K562 (cell line): ENCODE results near the gene RARG. TPM values are rescaled to one million over a fixed set of nuclear protein-coding genes. Genes with fewer than 3 reads are reported as not detected.
A peak's percentile ranks its signal among the peaks of the same experiment; 100 is the strongest.

ENCODE experiments used
- ATAC-seq: fragments of 200-7000 bp; cut with Tn5 transposase; 3 replicates; pipeline ENCODE4 v1.9.1; 2020; ENCODE audit warnings: moderate library complexity
- BruUV-seq: library from RNA; stranded (reverse); fragments of 400-500 nt; replicated peaks from 2 replicates; lab custom pipeline; 2021; lab: Mats Ljungman, UMichigan
- CTCF ChIA-PET: fragments of 300-600 bp; formaldehyde crosslinking; extraction: SDS; loops from one replicate; lab custom pipeline; 2021; ENCODE audit warnings: low intra/inter-chr PET ratio; lab: Yijun Ruan, JAX
- POLR2A ChIA-PET: fragments of 300-600, 350-650 bp; sonication (Branson Sonifier 250); formaldehyde crosslinking; extraction: SDS; loops from one replicate; lab custom pipeline; 2021; ENCODE audit warnings: antibody characterized with exemption, inconsistent platforms; lab: Yijun Ruan, JAX
- DNase-seq, 4 experiments: peaks; one replicate each; pipeline versions ENCODE4 v3.0.0 to v3.0.0-alpha.2; 2011 to 2018; ENCODE audit warnings: low spot score in 3 of 4, mixed read lengths in 3 of 4; ENCODE audit errors: extremely low read depth in 1 of 4
- FAIRE-seq: peaks from 2 replicates; lab custom pipeline; 2011; peaks lifted over from hg19 to GRCh38; lab: Jason Lieb, UNC
- H2AFZ ChIP-seq: 2 replicates; pipeline ENCODE4 v1.6.0; 2011; ENCODE audit warnings: low read depth, low read length, control low read depth, inconsistent platforms
- H3K27ac ChIP-seq: fragments of 200-600 bp; 3 replicates; pipeline ENCODE4 v1.8.0; 2011; ENCODE audit warnings: low read depth, mild to moderate bottlenecking, control low read depth, inconsistent platforms, low read length, moderate library complexity, mixed read lengths; ENCODE audit errors: extremely low read depth
- H3K27me3 ChIP-seq, 2 experiments: fragments of 300-600 bp in 1 of 2; 2 replicates in 1 of 2; 3 replicates in 1 of 2; pipeline versions ENCODE4 v1.6.0 to v1.8.0; 2011; ENCODE audit warnings: inconsistent platforms in 2 of 2, low read length in 2 of 2, mild to moderate bottlenecking in 1 of 2, mixed read lengths in 1 of 2, moderate library complexity in 1 of 2; ENCODE audit not compliant: control insufficient read depth in 2 of 2, insufficient read depth in 2 of 2
- H3K36me3 ChIP-seq: fragments of 300-600 bp; 3 replicates; pipeline ENCODE4 v1.8.0; 2011; ENCODE audit warnings: mild to moderate bottlenecking, low read length, inconsistent platforms; ENCODE audit not compliant: control insufficient read depth, insufficient read depth
- H3K4me1 ChIP-seq, 2 experiments: fragments of 200-600 bp in 1 of 2; replicated peaks in 1 of 2; 2 replicates in 1 of 2; 3 replicates in 1 of 2; pipeline versions ENCODE4 v1.5.1 to v1.8.0; 2011; ENCODE audit warnings: inconsistent platforms in 2 of 2, low read length in 2 of 2, mild to moderate bottlenecking in 1 of 2, mixed read lengths in 1 of 2, moderate library complexity in 1 of 2; ENCODE audit not compliant: control insufficient read depth in 2 of 2, insufficient read depth in 2 of 2
- H3K4me2 ChIP-seq: 2 replicates; pipeline ENCODE4 v1.6.1; 2011; ENCODE audit warnings: low read length, control low read depth, inconsistent platforms, mixed read lengths; ENCODE audit not compliant: insufficient read depth
- H3K4me3 ChIP-seq: fragments of 200-600 bp; sonication (generic), shearing (Covaris generic); 2 replicates; pipeline ENCODE4 v1.5.1; 2016; ENCODE audit warnings: control low read depth, inconsistent platforms
- H3K79me2 ChIP-seq: fragments of 200-600 bp; 3 replicates; pipeline ENCODE4 v1.8.0; 2011; ENCODE audit warnings: low read length, inconsistent platforms; ENCODE audit not compliant: control insufficient read depth, insufficient read depth
- H3K9ac ChIP-seq, 2 experiments: 2 replicates each; pipeline versions ENCODE4 v1.6.0 to v1.6.1; 2011; ENCODE audit warnings: low read depth in 2 of 2, low read length in 2 of 2, control low read depth in 1 of 2, inconsistent platforms in 1 of 2, mild to moderate bottlenecking in 1 of 2, mixed read lengths in 1 of 2; ENCODE audit not compliant: insufficient read depth in 1 of 2
- H3K9me1 ChIP-seq: one replicate; pipeline ENCODE4 v1.6.0; 2011; ENCODE audit warnings: inconsistent platforms, mild to moderate bottlenecking, low read length, moderate library complexity; ENCODE audit not compliant: control insufficient read depth, insufficient read depth
- H3K9me3 ChIP-seq: replicated peaks from 2 replicates; pipeline ENCODE4 v1.5.1; 2011; ENCODE audit warnings: low read depth, low read length, inconsistent platforms; ENCODE audit not compliant: control insufficient read depth, insufficient read depth
- H4K20me1 ChIP-seq: replicated peaks from 2 replicates; pipeline ENCODE4 v1.6.1; 2011; ENCODE audit warnings: low read length, inconsistent platforms, mixed read lengths; ENCODE audit not compliant: control insufficient read depth, insufficient read depth
- ARID1B ChIP-seq: fragments of 450-650 bp; IDR thresholded peaks from 2 replicates; pipeline ENCODE4 v1.6.1; 2016; ENCODE audit warnings: antibody characterized with exemption, mild to moderate bottlenecking, inconsistent platforms
- CBFA2T2 ChIP-seq: fragments of 450-650 bp; conservative IDR thresholded peaks from 2 replicates; pipeline ENCODE4 v1.6.1; 2017; ENCODE audit warnings: mild to moderate bottlenecking
- CBFA2T3 ChIP-seq: fragments of 450-650 bp; IDR thresholded peaks from 2 replicates; pipeline ENCODE4 v1.6.1; 2017
- EP300 ChIP-seq: IDR thresholded peaks from 2 replicates; pipeline ENCODE4 v1.6.1; 2012; ENCODE audit warnings: low read length, improper control_type of control experiment
- FOSL1 ChIP-seq: fragments of 200-800 bp; sonication (Bioruptor generic); conservative IDR thresholded peaks from 2 replicates; pipeline ENCODE4 v1.6.1; 2016; ENCODE audit warnings: missing genetic modification characterization, missing compliant biosample characterization
- HDAC2 ChIP-seq: fragments of 450-650 bp; IDR thresholded peaks from 2 replicates; pipeline ENCODE4 v1.6.1; 2016; ENCODE audit warnings: mild to moderate bottlenecking
- HDGF ChIP-seq: fragments of 450-650 bp; IDR thresholded peaks from 2 replicates; pipeline ENCODE4 v1.6.1; 2016
- HNRNPK ChIP-seq: fragments of 200-400 bp; formaldehyde crosslinking; IDR thresholded peaks from one replicate; pipeline ENCODE4 v1.6.1; 2018; ENCODE audit warnings: mild to moderate bottlenecking, low read depth, low read length; ENCODE audit not compliant: poor library complexity, severe bottlenecking
- KLF16 ChIP-seq: IDR thresholded peaks from 2 replicates; pipeline ENCODE4 v1.6.1; 2016; ENCODE audit warnings: antibody characterized with exemption
- LCOR ChIP-seq: sonication (generic); formaldehyde crosslinking; IDR thresholded peaks from 2 replicates; pipeline ENCODE4 v1.8.0; 2022; ENCODE audit warnings: mild to moderate bottlenecking, missing genetic modification reagents
- LEF1 ChIP-seq: fragments of 450-650 bp; IDR thresholded peaks from 2 replicates; pipeline ENCODE4 v1.6.1; 2016; ENCODE audit warnings: mild to moderate bottlenecking
- NCOA1 ChIP-seq: fragments of 450-650 bp; IDR thresholded peaks from 2 replicates; pipeline ENCODE4 v1.6.1; 2016; ENCODE audit warnings: low read depth
- NCOR1 ChIP-seq: fragments of 450-650 bp; IDR thresholded peaks from 2 replicates; pipeline ENCODE4 v1.6.1; 2016; ENCODE audit warnings: mild to moderate bottlenecking, moderate library complexity
- RAD51 ChIP-seq: fragments of 450-650 bp; IDR thresholded peaks from 2 replicates; pipeline ENCODE4 v1.7.1; 2016; ENCODE audit warnings: low read depth, mild to moderate bottlenecking, borderline replicate concordance
- RBM17 ChIP-seq: fragments of 200-400 bp; formaldehyde crosslinking; IDR thresholded peaks from 2 replicates; pipeline ENCODE4 v1.6.1; 2017; ENCODE audit warnings: low read depth, mild to moderate bottlenecking, low read length, borderline replicate concordance
- RFX1 ChIP-seq: fragments of 450-650 bp; IDR thresholded peaks from 2 replicates; pipeline ENCODE4 v1.6.1; 2016; ENCODE audit warnings: mild to moderate bottlenecking, moderate library complexity
- SMARCA4 ChIP-seq: fragments of 450-650 bp; IDR thresholded peaks from 2 replicates; pipeline ENCODE4 v1.6.1; 2016
- SMARCE1 ChIP-seq: fragments of 450-650 bp; IDR thresholded peaks from 2 replicates; pipeline ENCODE4 v1.7.1; 2016; ENCODE audit warnings: mild to moderate bottlenecking
- SMC3 ChIP-seq: conservative IDR thresholded peaks from 2 replicates; pipeline ENCODE4 v1.6.1; 2011; ENCODE audit warnings: low read depth, low read length, improper control_type of control experiment; ENCODE audit not compliant: insufficient read depth
- TAL1 ChIP-seq: fragments of 450-650 bp; IDR thresholded peaks from 2 replicates; pipeline ENCODE4 v1.6.1; 2016; ENCODE audit warnings: mild to moderate bottlenecking
- TCF3 ChIP-seq: sonication (generic); formaldehyde crosslinking; IDR thresholded peaks from 2 replicates; pipeline ENCODE4 v1.4.0; 2020; ENCODE audit warnings: mild to moderate bottlenecking, missing genetic modification reagents
- TEAD1 ChIP-seq, 2 experiments: fragments of 450-650 bp in 1 of 2; sonication (generic) in 1 of 2; formaldehyde crosslinking; IDR thresholded peaks; 2 replicates each; pipeline versions ENCODE4 v1.4.0 to v1.8.0; 2020 to 2022; ENCODE audit warnings: mild to moderate bottlenecking in 2 of 2, missing genetic modification reagents in 1 of 2
- TEAD4 ChIP-seq, 2 experiments: sonication (generic) in 1 of 2; formaldehyde crosslinking in 1 of 2; IDR thresholded peaks; 2 replicates each; pipeline versions ENCODE4 v1.6.1 to v1.8.0; 2012 to 2022; ENCODE audit warnings: borderline replicate concordance in 1 of 2, inconsistent platforms in 1 of 2, low read length in 1 of 2, mild to moderate bottlenecking in 1 of 2, missing genetic modification reagents in 1 of 2
- ZNF57 ChIP-seq: fragments of 450-650 bp; formaldehyde crosslinking; IDR thresholded peaks from 2 replicates; pipeline ENCODE4 v1.4.0; 2020; ENCODE audit warnings: mild to moderate bottlenecking, moderate library complexity
- WGBS: fragments of 100-300 bp; shearing (Covaris generic); methylation state at CpG from one replicate; pipeline ENCODE4 v1.1.6; 2016; ENCODE audit warnings: low coverage, mixed read lengths; ENCODE audit not compliant: insufficient coverage; ENCODE audit errors: missing lambda C conversion rate; 5-methylcytosine and 5-hydroxymethylcytosine counted together
- in situ Hi-C: fragments of 300-500 bp; cut with MboI; formaldehyde crosslinking; loops from 4 replicates; pipeline ENCODE4 v1.15.0; 2018; ENCODE audit warnings: inconsistent platforms, mixed read lengths
- intact Hi-C: fragments of 100-400 bp; cut with micrococcal nuclease; formaldehyde crosslinking; loops from 2 replicates; pipeline ENCODE4 v1.14.2; 2022
- polyA plus RNA-seq, 8 experiments: library from polyadenylated mRNA; depleted of rRNA in 4 of 8; stranded (reverse) in 5 of 8; unstranded in 3 of 8; fragments of >200 nt; fragmentation: Nextera tagmentation in 2 of 8; fragmentation: Illumina TruSeq in 1 of 8; extraction: Ambion mirVana in 2 of 8; extraction: Trizol in 1 of 8; gene quantifications; 2 replicates each; pipeline versions ENCODE4 v1.2.1 to v1.2.3, GENCODE V29; 2011 to 2014; ENCODE audit warnings: inconsistent platforms in 1 of 8, missing spikeins in 1 of 8
- total RNA-seq, 7 experiments: library from RNA; depleted of rRNA in 6 of 7; stranded (reverse); fragments of >200 nt in 6 of 7; fragmentation: Illumina TruSeq in 2 of 7; extraction: Trizol in 2 of 7; gene quantifications; 2 replicates each; pipeline versions ENCODE4 v1.2.1 to v1.2.3, GENCODE V29; 2011 to 2021; ENCODE audit warnings: low replicate concordance in 1 of 7
- TF ChIP-seq, protein P1 (sequence below), 2 experiments: fragments of 450-650 bp; conservative IDR thresholded peaks; 2 replicates each; pipeline ENCODE4 v1.6.1; 2017; ENCODE audit warnings: mild to moderate bottlenecking in 2 of 2, moderate library complexity in 2 of 2

The RARG gene
- total and polyA plus RNA-seq, 9 of the 15 experiments (the other 6 are each of a cell fraction or from before 2014, with no cell fraction given), result 0.18 to 7.6 (median 3.8) TPM

DNA sequence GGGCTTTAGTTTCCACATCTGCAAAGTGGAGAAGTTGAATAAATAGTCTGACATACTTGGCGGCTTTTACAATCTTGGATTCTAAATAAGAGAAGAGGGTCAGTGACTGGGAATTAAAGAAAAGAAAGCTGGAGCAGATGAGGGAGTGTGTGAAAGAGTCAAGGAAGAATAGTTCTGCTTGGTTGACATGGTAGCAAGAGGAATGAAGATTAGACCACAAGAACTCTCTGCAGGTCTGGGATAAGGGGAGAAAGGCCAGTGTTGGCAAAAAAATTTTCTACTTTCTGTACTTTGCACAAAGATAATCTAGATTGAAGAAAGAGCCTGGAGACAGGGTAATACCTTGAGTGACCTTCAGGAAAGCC is 30.9 kb downstream of the RARG start:
- Histone ChIP-seq H3K9ac (peak overlapping the region; percentile 38 to 74; a peak in 3 of 4 replicates), H3K9me1 (no peaks in the 10 kb centered on the region), H3K4me2 (peak overlapping the region; percentile 47), H3K4me3 (no peak overlapping the region), H3K27ac (peak overlapping the region; percentile 60), H3K9me3 (no peaks in the 10 kb centered on the region), H2AFZ (peak overlapping the region; percentile 66), H3K79me2 (no peaks in the 10 kb centered on the region), H3K4me1 (peaks cover 26 to 31% of the 10 kb centered on the region in 2 experiments; a peak in 4 of 5 replicates), H3K36me3 (no peaks in the 10 kb centered on the region), H3K27me3 (no peaks in the 10 kb centered on the region), H4K20me1 (no peaks in the 10 kb centered on the region)
- ChIA-PET CTCF (interaction anchor here (0.6 kb wide), 1 partner anchor 169 kb away, joined by 3 read pairs; no protein-coding TSS in a partner anchor), POLR2A (interaction anchor here (0.7 to 3.1 kb wide), 5 partner anchors 9 to 147 kb away, joined by 4 to 11 read pairs (median 4); no protein-coding TSS in a partner anchor)
- FAIRE-seq, result peak; percentile 70
- no TSS peak for BruUV-seq
- in situ Hi-C loops (loop anchor here (10.0 kb wide), 1 partner anchor 136 kb away; no protein-coding TSS in a partner anchor), intact Hi-C loops (no loop called here)
- peak; percentile 68 for ATAC-seq
- 0% methylated on average over 1 of the region's 1 CpG for WGBS
- peak in 2 of 4 experiments; percentile 65 to 66 for DNase-seq
- peak; percentile 79 for TF ChIP-seq TAL1
- no peak for TF ChIP-seq ZNF57 (CRISPR knock-in tag)
- peak in 1 of 2 experiments; percentile 40; a peak in 1 of 4 replicates for TF ChIP-seq TEAD1 (CRISPR knock-in tag; IDR thresholded peaks at IDR 0.05)
- no peak for TF ChIP-seq LCOR
- TF ChIP-seq RAD51, result 0 out of 2 replicates have a peak, but pooled peaks have one; percentile 4
- peak; percentile 85 for TF ChIP-seq TEAD4 (IDR thresholded peaks at IDR 0.05; ENCODE audit: low read length)
- TF ChIP-seq TEAD4 (CRISPR knock-in tag; IDR thresholded peaks at IDR 0.05; ENCODE audit: borderline replicate concordance), result no peak
- TF ChIP-seq NCOA1, result 0 out of 2 replicates have a peak, but pooled peaks have one; percentile 9
- TF ChIP-seq KLF16, result peak; percentile 50; the same call in 1 of the 2 replicates
- TF ChIP-seq FOSL1 (tag), result 0 out of 2 replicates have a peak, but pooled peaks have one; percentile 17
- TF ChIP-seq, protein P1, sequence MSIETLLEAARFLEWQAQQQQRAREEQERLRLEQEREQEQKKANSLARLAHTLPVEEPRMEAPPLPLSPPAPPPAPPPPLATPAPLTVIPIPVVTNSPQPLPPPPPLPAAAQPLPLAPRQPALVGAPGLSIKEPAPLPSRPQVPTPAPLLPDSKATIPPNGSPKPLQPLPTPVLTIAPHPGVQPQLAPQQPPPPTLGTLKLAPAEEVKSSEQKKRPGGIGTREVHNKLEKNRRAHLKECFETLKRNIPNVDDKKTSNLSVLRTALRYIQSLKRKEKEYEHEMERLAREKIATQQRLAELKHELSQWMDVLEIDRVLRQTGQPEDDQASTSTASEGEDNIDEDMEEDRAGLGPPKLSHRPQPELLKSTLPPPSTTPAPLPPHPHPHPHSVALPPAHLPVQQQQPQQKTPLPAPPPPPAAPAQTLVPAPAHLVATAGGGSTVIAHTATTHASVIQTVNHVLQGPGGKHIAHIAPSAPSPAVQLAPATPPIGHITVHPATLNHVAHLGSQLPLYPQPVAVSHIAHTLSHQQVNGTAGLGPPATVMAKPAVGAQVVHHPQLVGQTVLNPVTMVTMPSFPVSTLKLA (conservative IDR thresholded peaks at IDR 0.05), result no peak
- TF ChIP-seq EP300, result peak; percentile 59; the same call in 1 of the 2 replicates
- peak; percentile 28; the same call in 1 of the 2 replicates for TF ChIP-seq HDAC2
- no peak for TF ChIP-seq SMC3
- no peak for TF ChIP-seq HNRNPK
- peak; percentile 71 for TF ChIP-seq RFX1
- TF ChIP-seq SMARCA4, result peak; percentile 77
- TF ChIP-seq TCF3, result peak; percentile 80
- TF ChIP-seq RBM17, result no peak
- TF ChIP-seq ARID1B, result peak; percentile 87
- peak; percentile 51; the same call in 1 of the 2 replicates for TF ChIP-seq SMARCE1
- TF ChIP-seq CBFA2T2, result peak; percentile 74
- peak; percentile 87 for TF ChIP-seq CBFA2T3
- 0 out of 2 replicates have a peak, but pooled peaks have one; percentile 16 for TF ChIP-seq LEF1
- TF ChIP-seq HDGF, result 0 out of 2 replicates have a peak, but pooled peaks have one; percentile 34
- peak; percentile 70 for TF ChIP-seq NCOR1
